IMR-90 (cell line): Measurements from ENCODE around the gene MYOCD. TPM values are rescaled to one million over a fixed set of nuclear protein-coding genes. Genes with fewer than 3 reads are reported as not detected.
A peak's percentile ranks its signal among the peaks of the same experiment; 100 is the strongest.

Experiments used
- ATAC-seq: fragments of 200-7000 bp; cut with Tn5 transposase; 2 replicates; pipeline ENCODE4 v1.9.1; 2020; ENCODE audit warnings: low read depth, mild to moderate bottlenecking, moderate library complexity
- BruUV-seq: library from RNA; stranded (reverse); fragments of 400-500 nt; replicated peaks from 2 replicates; lab custom pipeline; 2021; lab: Mats Ljungman, UMichigan
- CTCF ChIA-PET: fragments of 300-600 bp; formaldehyde crosslinking; extraction: SDS; loops from one replicate; lab custom pipeline; 2021; ENCODE audit warnings: antibody characterized with exemption; lab: Yijun Ruan, JAX
- POLR2A ChIA-PET: fragments of 300-600 bp; sonication (Branson Sonifier 250); formaldehyde crosslinking; loops from one replicate; lab custom pipeline; 2022; ENCODE audit warnings: antibody characterized with exemption; ENCODE audit not compliant: unreplicated experiment; lab: Charles Lee
- DNase-seq: peaks from one replicate; pipeline ENCODE4 v3.0.0; 2013
- H2AFZ ChIP-seq: replicated peaks from 2 replicates; pipeline ENCODE3; 2013; ENCODE audit warnings: low read length, mild to moderate bottlenecking; ENCODE audit not compliant: poor library complexity
- H2AK5ac ChIP-seq: 2 replicates; pipeline ENCODE4 v1.6.1; 2013; ENCODE audit warnings: low read depth, low read length, inconsistent platforms
- H2AK9ac ChIP-seq: replicated peaks from 2 replicates; pipeline ENCODE3; 2013; ENCODE audit warnings: mild to moderate bottlenecking, low read depth, low read length, moderate library complexity; ENCODE audit not compliant: poor library complexity
- H2BK120ac ChIP-seq: 2 replicates; pipeline ENCODE4 v1.6.1; 2013; ENCODE audit warnings: low read depth, low read length, inconsistent platforms
- H2BK15ac ChIP-seq: 3 replicates; pipeline ENCODE4 v1.6.1; 2013; ENCODE audit warnings: low read depth, low read length, inconsistent platforms
- H2BK20ac ChIP-seq: 2 replicates; pipeline ENCODE4 v1.6.1; 2013; ENCODE audit warnings: low read depth, mild to moderate bottlenecking, inconsistent platforms, low read length, moderate library complexity
- H2BK5ac ChIP-seq: 2 replicates; pipeline ENCODE4 v1.6.1; 2013; ENCODE audit warnings: mild to moderate bottlenecking, low read depth, low read length, inconsistent platforms; ENCODE audit not compliant: poor library complexity, severe bottlenecking
- H3K14ac ChIP-seq: replicated peaks from 2 replicates; pipeline ENCODE4 v1.6.1; 2013; ENCODE audit warnings: low read depth, low read length, inconsistent platforms
- H3K18ac ChIP-seq: 2 replicates; pipeline ENCODE4 v1.6.1; 2013; ENCODE audit warnings: low read depth, low read length, control low read depth
- H3K23ac ChIP-seq: 2 replicates; pipeline ENCODE4 v1.6.1; 2013; ENCODE audit warnings: low read depth, low read length, inconsistent platforms
- H3K27ac ChIP-seq: 2 replicates; pipeline ENCODE4 v1.5.1; 2013; ENCODE audit warnings: mild to moderate bottlenecking, control low read depth, low read length; ENCODE audit not compliant: insufficient read depth
- H3K27me3 ChIP-seq: 2 replicates; pipeline ENCODE4 v1.6.1; 2013; ENCODE audit warnings: low read length; ENCODE audit not compliant: control insufficient read depth, insufficient read depth
- H3K36me3 ChIP-seq: 2 replicates; pipeline ENCODE4 v1.6.1; 2013; ENCODE audit warnings: low read length, mixed read lengths; ENCODE audit not compliant: control insufficient read depth, insufficient read depth
- H3K4ac ChIP-seq: 2 replicates; pipeline ENCODE4 v1.6.1; 2013; ENCODE audit warnings: low read depth, low read length, inconsistent platforms
- H3K4me1 ChIP-seq: 2 replicates; pipeline ENCODE4 v1.6.1; 2013; ENCODE audit warnings: low read length, mixed read lengths; ENCODE audit not compliant: control insufficient read depth, insufficient read depth
- H3K4me2 ChIP-seq: 2 replicates; pipeline ENCODE4 v1.6.1; 2013; ENCODE audit warnings: low read depth, mild to moderate bottlenecking, control low read depth, low read length, moderate library complexity
- H3K4me3 ChIP-seq: 2 replicates; pipeline ENCODE4 v1.5.1; 2013; ENCODE audit warnings: low read depth, mild to moderate bottlenecking, control low read depth, low read length, moderate library complexity; ENCODE audit not compliant: insufficient read depth
- H3K56ac ChIP-seq: 2 replicates; pipeline ENCODE4 v1.6.1; 2013; ENCODE audit warnings: low read length, inconsistent platforms; ENCODE audit not compliant: insufficient read depth; ENCODE audit errors: extremely low read depth
- H3K79me1 ChIP-seq, 2 experiments: 2 replicates each; pipeline ENCODE4 v1.6.1; 2013; ENCODE audit warnings: low read length in 2 of 2, inconsistent platforms in 1 of 2, low read depth in 1 of 2
- H3K9ac ChIP-seq: 2 replicates; pipeline ENCODE4 v1.6.1; 2013; ENCODE audit warnings: low read depth, low read length, control low read depth
- H3K9me1 ChIP-seq: 2 replicates; pipeline ENCODE4 v1.6.1; 2013; ENCODE audit warnings: low read length, inconsistent platforms; ENCODE audit not compliant: insufficient read depth
- H3K9me3 ChIP-seq: 2 replicates; pipeline ENCODE4 v1.6.1; 2013; ENCODE audit warnings: low read length; ENCODE audit not compliant: control insufficient read depth, insufficient read depth
- H4K20me1 ChIP-seq: 2 replicates; pipeline ENCODE4 v1.6.1; 2013; ENCODE audit warnings: low read length, inconsistent platforms; ENCODE audit not compliant: insufficient read depth
- H4K5ac ChIP-seq: 2 replicates; pipeline ENCODE4 v1.6.1; 2013; ENCODE audit warnings: mild to moderate bottlenecking, low read depth, low read length, control low read depth
- H4K8ac ChIP-seq, 2 experiments: 2 replicates each; pipeline ENCODE4 v1.6.1; 2013; ENCODE audit warnings: low read depth in 2 of 2, low read length in 2 of 2, control low read depth in 1 of 2, inconsistent platforms in 1 of 2
- H4K91ac ChIP-seq: 2 replicates; pipeline ENCODE4 v1.6.1; 2013; ENCODE audit warnings: low read depth, low read length, inconsistent platforms; ENCODE audit not compliant: insufficient read depth
- BHLHE40 ChIP-seq: fragments of 150-350 bp; IDR thresholded peaks from 2 replicates; pipeline ENCODE4 v1.6.1; 2016; ENCODE audit warnings: mild to moderate bottlenecking, low read depth, low read length
- CEBPB ChIP-seq: IDR thresholded peaks from 2 replicates; pipeline ENCODE4 v1.6.1; 2012; ENCODE audit warnings: low read depth, low read length, improper control_type of control experiment
- CHD1 ChIP-seq: IDR thresholded peaks from 2 replicates; pipeline ENCODE4 v1.6.1; 2012; ENCODE audit warnings: low read depth, low read length, improper control_type of control experiment
- CTCF ChIP-seq: conservative IDR thresholded peaks from 2 replicates; pipeline ENCODE4 v1.5.1; 2012; ENCODE audit warnings: mild to moderate bottlenecking, low read depth, low read length, improper control_type of control experiment
- ELK1 ChIP-seq: fragments of 150-350 bp; IDR thresholded peaks from 2 replicates; pipeline ENCODE4 v1.6.1; 2016; ENCODE audit warnings: low read depth, mild to moderate bottlenecking, low read length, moderate library complexity, borderline replicate concordance
- FOS ChIP-seq: fragments of 150-350 bp; IDR thresholded peaks from 2 replicates; pipeline ENCODE4 v1.6.1; 2016; ENCODE audit warnings: low read depth, low read length
- MAFK ChIP-seq: IDR thresholded peaks from 2 replicates; pipeline ENCODE4 v1.6.1; 2012; ENCODE audit warnings: low read depth, low read length, improper control_type of control experiment
- MAZ ChIP-seq: IDR thresholded peaks from 2 replicates; pipeline ENCODE4 v1.6.1; 2012; ENCODE audit warnings: low read depth, mild to moderate bottlenecking, low read length, improper control_type of control experiment, moderate library complexity, borderline replicate concordance
- MXI1 ChIP-seq: IDR thresholded peaks from 2 replicates; pipeline ENCODE4 v1.6.1; 2012; ENCODE audit warnings: low read depth, mild to moderate bottlenecking, low read length, moderate library complexity, borderline replicate concordance
- NFE2L2 ChIP-seq: fragments of 150-350 bp; IDR thresholded peaks from 2 replicates; pipeline ENCODE4 v1.6.1; 2016; ENCODE audit warnings: low read depth, mild to moderate bottlenecking, low read length
- POLR2A ChIP-seq: IDR thresholded peaks from 2 replicates; pipeline ENCODE4 v1.6.1; 2012; ENCODE audit warnings: mild to moderate bottlenecking, low read depth, low read length
- RAD21 ChIP-seq: IDR thresholded peaks from 2 replicates; pipeline ENCODE4 v1.6.1; 2012; ENCODE audit warnings: low read length, improper control_type of control experiment
- RCOR1 ChIP-seq: IDR thresholded peaks from 2 replicates; pipeline ENCODE4 v1.6.1; 2012; ENCODE audit warnings: mild to moderate bottlenecking, low read length, improper control_type of control experiment; ENCODE audit not compliant: insufficient replicate concordance
- RFX5 ChIP-seq: IDR thresholded peaks from 2 replicates; pipeline ENCODE4 v1.8.0; 2012; ENCODE audit warnings: low read depth, mild to moderate bottlenecking, low read length, moderate library complexity
- SMC3 ChIP-seq: fragments of 150-350 bp; IDR thresholded peaks from 2 replicates; pipeline ENCODE4 v1.6.1; 2016; ENCODE audit warnings: low read depth, mild to moderate bottlenecking, antibody characterized with exemption, low read length, moderate library complexity
- USF2 ChIP-seq: fragments of 150-350 bp; IDR thresholded peaks from 2 replicates; pipeline ENCODE4 v1.6.1; 2017; ENCODE audit warnings: mild to moderate bottlenecking, antibody characterized with exemption, low read length, low read depth
- WGBS, 2 experiments: methylation state at CpG; one replicate each; pipeline versions ENCODE4 v1.1.5 to v1.1.7; 2013; ENCODE audit warnings: missing lambda C conversion rate in 2 of 2; ENCODE audit not compliant: insufficient read length in 1 of 2; ENCODE audit errors: extremely low coverage in 2 of 2; 5-methylcytosine and 5-hydroxymethylcytosine counted together
- dilution Hi-C: fragments of 300-500 bp; cut with HindIII; formaldehyde crosslinking; loops from one replicate; pipeline ENCODE4 v1.14.3; 2018; ENCODE audit warnings: low sequenced_read_pairs; ENCODE audit not compliant: unreplicated experiment
- in situ Hi-C: fragments of 300-500 bp; cut with MboI; formaldehyde crosslinking; loops from 3 replicates; pipeline ENCODE4 v1.14.3; 2019; ENCODE audit warnings: low sequenced_read_pairs, inconsistent platforms, mixed read lengths
- intact Hi-C: fragments of 100-400 bp; cut with micrococcal nuclease; formaldehyde crosslinking; loops from 2 replicates; pipeline ENCODE4 v1.10.0; 2022
- polyA plus RNA-seq, 3 experiments: library from polyadenylated mRNA; depleted of rRNA; stranded (reverse); fragments of >200 nt; gene quantifications; 2 replicates each; pipeline ENCODE4 v1.2.3, GENCODE V29; 2012; ENCODE audit warnings: low replicate concordance in 1 of 3
- total RNA-seq: library from RNA; depleted of rRNA; stranded (reverse); fragments of >200 nt; gene quantifications from 2 replicates; pipeline ENCODE4 v1.2.3, GENCODE V29; 2012

Gene MYOCD
- total and polyA plus RNA-seq, 2 of the 4 experiments (the other 2 are of a cell fraction): 10.6 to 20.1 TPM

- dilution Hi-C loops: no loop called here
- Histone ChIP-seq H3K56ac (no peak overlapping the region), H3K79me1 (no peaks in the 10 kb centered on the region), H2BK5ac (no peak overlapping the region), H3K4me2 (no peak overlapping the region), H3K9me3 (no peaks in the 10 kb centered on the region), H3K4me1 (peaks cover 3% of the 10 kb centered on the region; the same call in 1 of the 2 replicates), H3K27ac (no peak overlapping the region), H3K36me3 (no peaks in the 10 kb centered on the region), H4K20me1 (no peaks in the 10 kb centered on the region), H4K5ac (no peak overlapping the region), H2AK5ac (peak overlapping the region; percentile 71; the same call in 1 of the 2 replicates), H2AK9ac (no peak overlapping the region), H3K9me1 (0 out of 2 replicates have a peak, but pooled peaks cover 5% of the 10 kb centered on the region), H4K91ac (peak overlapping the region; percentile 40; the same call in 1 of the 2 replicates), H2BK120ac (no peak overlapping the region), H3K14ac (no peak overlapping the region), H3K4ac (no peak overlapping the region), H2AFZ (no peak overlapping the region), H4K8ac (no peak overlapping the region), H2BK15ac (peak overlapping the region; percentile 44; the same call in 1 of the 3 replicates), H3K18ac (no peak overlapping the region), H3K27me3 (0 out of 2 replicates have a peak, but pooled peaks cover 2% of the 10 kb centered on the region), H3K23ac (no peak overlapping the region), H3K4me3 (no peak overlapping the region), H2BK20ac (peak overlapping the region; percentile 26; the same call in 1 of the 2 replicates), H3K9ac (no peak overlapping the region)
- ChIA-PET CTCF (no interaction called here), POLR2A (no interaction called here)
- TF ChIP-seq USF2: no peak
- no peak for TF ChIP-seq FOS
- no peak for TF ChIP-seq BHLHE40
- no peak for TF ChIP-seq POLR2A
- no peak for TF ChIP-seq SMC3
- TF ChIP-seq RFX5: no peak
- TF ChIP-seq NFE2L2: no peak
- no peak for TF ChIP-seq MXI1
- no peak for TF ChIP-seq CHD1
- TF ChIP-seq MAFK: no peak
- no peak for TF ChIP-seq RAD21
- TF ChIP-seq MAZ: no peak
- no peak for TF ChIP-seq CEBPB
- no peak for TF ChIP-seq CTCF
- TF ChIP-seq ELK1: no peak
- TF ChIP-seq RCOR1: no peak
- in situ Hi-C loops: no loop called here
- no CpG with 5 or more reads among the region's 3 CpGs for WGBS, 2 experiments
- DNase-seq (no peak), ATAC-seq (no peak)
- BruUV-seq: no TSS peak
- intact Hi-C loops: no loop called here
Measured at GRCh38 chr17:12648498-12648897, 17.2 kb upstream of the MYOCD start.
